AG09319 (cell line): ENCODE results near the gene POLE.

Experiments used
- DNase-seq: peaks from one replicate; pipeline ENCODE4 v3.0.0-alpha.2; 2010; ENCODE audit warnings: low read depth; ENCODE audit errors: extremely low read depth
- CTCF ChIP-seq: IDR thresholded peaks from 2 replicates; pipeline ENCODE4 v1.5.1; 2011; ENCODE audit warnings: low read depth, mild to moderate bottlenecking, inconsistent platforms, low read length, moderate library complexity

Gene POLE

GRCh38 chr12:132665149-132665491, 22.0 kb downstream of the POLE start:
- TF ChIP-seq CTCF = no peak
- DNase-seq = no peak

DNA sequence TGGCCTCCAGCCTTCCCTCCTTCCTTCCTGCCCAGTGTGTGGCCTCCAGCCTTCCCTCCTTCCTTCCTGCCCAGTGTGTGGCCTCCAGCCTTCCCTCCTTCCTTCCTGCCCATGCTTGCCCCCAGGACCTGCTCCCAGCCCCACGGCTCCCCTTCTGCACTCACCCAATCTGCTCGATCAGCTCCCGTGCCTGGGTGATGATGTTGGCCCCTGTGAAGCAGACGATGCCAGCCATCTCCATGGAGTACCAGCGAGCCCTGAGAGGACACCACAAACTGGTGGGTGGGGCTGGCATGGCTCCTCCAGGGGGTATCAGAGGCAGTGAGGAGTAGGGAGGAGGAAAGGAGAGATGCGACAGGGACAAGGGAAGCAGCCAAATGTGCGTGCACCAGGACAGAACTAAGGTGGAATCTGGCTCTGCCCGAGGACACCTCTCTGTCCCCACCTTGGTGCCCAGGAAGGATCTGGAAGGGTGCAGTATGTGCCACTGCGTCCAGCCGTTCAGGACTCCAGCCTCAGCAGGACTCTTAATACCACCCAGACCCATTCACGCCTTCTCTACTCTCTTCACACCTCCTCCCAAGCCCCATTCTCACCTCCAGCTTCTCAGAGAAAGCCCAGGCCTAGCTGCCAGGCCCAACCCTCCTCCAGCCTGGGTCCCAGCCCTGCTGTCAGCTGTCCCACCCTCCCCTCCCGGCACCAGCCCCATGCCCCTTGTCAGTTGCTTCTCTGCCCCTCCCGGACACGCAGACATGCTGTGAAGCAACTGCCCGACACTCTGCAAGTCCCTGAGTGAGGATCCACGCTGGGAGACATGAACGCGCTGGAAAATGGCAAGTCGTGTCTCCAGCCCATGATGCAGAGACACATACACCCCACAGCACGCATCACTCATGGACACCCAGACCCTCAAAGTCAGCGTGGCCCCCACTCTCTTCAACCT, 22.7 kb downstream of the POLE start:
- DNase-seq = no peak
- TF ChIP-seq CTCF = no peak

- no peak for DNase-seq
- TF ChIP-seq CTCF = no peak
These were observed 24.0 kb downstream of the POLE start for GRCh38 chr12:132662901-132663755.

DNA sequence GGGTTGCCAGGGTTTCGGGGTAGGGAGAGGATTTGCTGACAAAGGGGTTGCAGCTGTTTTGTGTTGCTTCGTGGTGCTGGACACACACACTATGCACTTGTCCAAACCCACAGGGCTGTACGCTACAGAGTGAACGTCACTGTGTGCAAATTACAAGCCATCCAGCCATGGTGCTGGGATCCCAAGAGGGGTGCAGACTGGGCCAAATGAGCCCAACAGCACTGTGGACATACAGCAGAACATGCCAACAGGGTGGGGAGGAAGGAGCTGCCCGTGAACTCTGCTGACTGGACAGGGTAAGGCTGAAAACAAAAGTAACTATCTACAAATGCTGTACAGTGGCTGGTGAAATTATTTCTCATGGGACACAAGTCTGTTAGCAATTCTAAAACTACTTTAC, 25.2 kb downstream of the POLE start:
- TF ChIP-seq CTCF = no peak
- no peak for DNase-seq

DNA sequence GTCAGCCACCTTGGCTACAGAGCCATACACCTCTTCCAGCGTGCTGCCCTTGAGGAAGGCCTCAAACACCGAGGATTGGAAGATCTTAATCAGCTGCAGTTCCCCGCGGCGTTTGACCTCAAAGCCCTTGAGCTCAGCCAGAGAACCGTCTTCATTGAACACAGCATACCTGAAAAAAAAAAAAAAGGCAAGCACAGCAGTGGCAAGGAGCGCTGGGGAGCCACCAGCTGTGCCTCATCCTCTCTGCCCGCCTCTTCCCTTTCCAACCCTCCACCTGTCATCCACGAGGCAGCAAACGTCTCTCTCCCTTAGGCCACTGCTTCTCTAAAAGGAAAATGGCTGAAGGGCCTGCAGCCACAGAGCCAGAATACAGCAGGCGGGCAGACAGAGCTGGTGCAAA, 26.1 kb downstream of the POLE start:
- no peak for TF ChIP-seq CTCF
- no peak for DNase-seq

GRCh38 chr12:132660052-132660451, 27.1 kb downstream of the POLE start:
- TF ChIP-seq CTCF = no peak
- no peak for DNase-seq

- TF ChIP-seq CTCF = no peak
- no peak for DNase-seq
These were observed 28.0 kb downstream of the POLE start for GRCh38 chr12:132659146-132659545.
